HG03095 (cell line): Measurements from ENCODE around the gene PPA2.

Experiments
- ATAC-seq: cut with Tn5 transposase; IDR thresholded peaks from one replicate; pipeline ENCODE4 v1.9.1; 2021; ENCODE audit warnings: moderate library complexity; ENCODE audit not compliant: unreplicated experiment

Gene PPA2

DNA sequence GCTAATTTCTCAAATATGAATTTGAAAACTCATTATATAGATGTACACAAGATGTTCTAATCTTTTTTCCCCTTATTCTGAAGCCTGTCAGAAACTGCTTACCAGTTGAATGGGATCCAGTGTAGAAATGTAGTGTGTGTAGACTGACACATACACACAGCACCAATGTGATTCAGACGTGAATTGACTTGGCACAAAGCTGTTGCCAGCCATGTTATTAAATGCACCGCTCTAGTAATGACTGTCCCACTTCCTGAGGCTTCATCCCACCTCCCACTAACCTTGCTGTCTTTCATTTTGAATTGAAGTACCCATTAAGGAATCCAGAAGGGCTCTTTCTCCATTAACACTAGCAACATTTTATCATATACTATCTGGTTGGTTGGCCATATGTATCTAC, 146.6 kb downstream of the PPA2 start:
- ATAC-seq, result no peak
